SIG-M5 (cell line): ENCODE measurements around the gene IDI2.
"Not testable (repeated sequence)": the region's sequence is repeated elsewhere in the genome, so short reads cannot be mapped to it uniquely, and the experiment has no call there.

Source experiments
- DNase-seq: peaks from one replicate; lab custom pipeline; 2025; lab: John Stamatoyannopoulos, UW

Gene IDI2

GRCh38 chr10:1047937-1048336 lies 22.3 kb upstream of the IDI2 start:
- DNase-seq = no peak

- DNase-seq = no peak
Measured at GRCh38 chr10:1045415-1045814, 19.8 kb upstream of the IDI2 start.

- no peak for DNase-seq
Measured at GRCh38 chr10:1044964-1045363, 19.3 kb upstream of the IDI2 start.

- DNase-seq = no peak
Measured at GRCh38 chr10:1044146-1044545, 18.5 kb upstream of the IDI2 start.

- DNase-seq = no peak
Measured at GRCh38 chr10:1043532-1043995, 17.9 kb upstream of the IDI2 start.

GRCh38 chr10:1041514-1041913 lies 15.9 kb upstream of the IDI2 start:
- DNase-seq = no peak

GRCh38 chr10:1040133-1040532 lies 14.5 kb upstream of the IDI2 start:
- DNase-seq = no peak

GRCh38 chr10:1038769-1039168 lies 13.1 kb upstream of the IDI2 start:
- DNase-seq = not testable (repeated sequence)

- DNase-seq = no peak
Measured at GRCh38 chr10:1037098-1037497, 11.4 kb upstream of the IDI2 start.

GRCh38 chr10:1036341-1036791 lies 10.7 kb upstream of the IDI2 start:
- DNase-seq = no peak

- no peak for DNase-seq
Measured at GRCh38 chr10:1035201-1035600, 9.5 kb upstream of the IDI2 start.

- DNase-seq = no peak
Measured at GRCh38 chr10:1034758-1035157, 9.1 kb upstream of the IDI2 start.

GRCh38 chr10:1033601-1034000 lies 7.9 kb upstream of the IDI2 start:
- no peak for DNase-seq

GRCh38 chr10:1029838-1030237 lies 4.2 kb upstream of the IDI2 start:
- DNase-seq = no peak

- DNase-seq = no peak
Measured at GRCh38 chr10:1026578-1026977, 919 bp upstream of the IDI2 start.

GRCh38 chr10:1024103-1024502 lies 1.6 kb downstream of the IDI2 start:
- DNase-seq = no peak

GRCh38 chr10:1022413-1022812 lies 3.2 kb downstream of the IDI2 start:
- no peak for DNase-seq

GRCh38 chr10:1020958-1021357 lies 4.7 kb downstream of the IDI2 start:
- DNase-seq = no peak

GRCh38 chr10:1020460-1020859 lies 5.2 kb downstream of the IDI2 start:
- no peak for DNase-seq

GRCh38 chr10:1019362-1019761 lies 6.3 kb downstream of the IDI2 start:
- DNase-seq = no peak

GRCh38 chr10:1015688-1016087 lies 10.0 kb downstream of the IDI2 start:
- no peak for DNase-seq

- DNase-seq = no peak
Measured at GRCh38 chr10:1011696-1012095, 14.0 kb downstream of the IDI2 start.

- DNase-seq = no peak
Measured at GRCh38 chr10:1010703-1011102, 15.0 kb downstream of the IDI2 start.

- DNase-seq = not testable (repeated sequence)
Measured at GRCh38 chr10:1009947-1010346, 15.7 kb downstream of the IDI2 start.

GRCh38 chr10:1009071-1009494 lies 16.6 kb downstream of the IDI2 start:
- DNase-seq = no peak
